ENCODE data around the gene TFR2.

TFR2 gene

GRCh38 chr7:100570954-100571828 lies 70.2 kb downstream of the TFR2 start:
- DNase-seq, result no peak
